ENCODE data around the gene PRR12.
A peak's percentile ranks its signal among the peaks of the same experiment; 100 is the strongest.

PRR12 gene

GRCh38 chr19:49651029-49651819 lies 60.2 kb downstream of the PRR12 start:
- DNase-seq, result no peak

- no peak for DNase-seq
These were observed 61.0 kb downstream of the PRR12 start for GRCh38 chr19:49651820-49652550.

- no peak for DNase-seq
These were observed 61.8 kb downstream of the PRR12 start for GRCh38 chr19:49652551-49653465.

- no peak for DNase-seq
These were observed 62.5 kb downstream of the PRR12 start for GRCh38 chr19:49653466-49653806.

GRCh38 chr19:49654581-49654980 lies 63.6 kb downstream of the PRR12 start:
- DNase-seq, result no peak

- no peak for DNase-seq
These were observed 64.8 kb downstream of the PRR12 start for GRCh38 chr19:49655570-49656455.

GRCh38 chr19:49656456-49657109 lies 65.6 kb downstream of the PRR12 start:
- no peak for DNase-seq

GRCh38 chr19:49657493-49658138 lies 66.6 kb downstream of the PRR12 start:
- no peak for DNase-seq

GRCh38 chr19:49658139-49658517 lies 67.1 kb downstream of the PRR12 start:
- DNase-seq, result no peak

GRCh38 chr19:49658566-49659442 lies 67.8 kb downstream of the PRR12 start:
- no peak for DNase-seq

GRCh38 chr19:49660338-49660961 lies 69.5 kb downstream of the PRR12 start:
- no peak for DNase-seq

- no peak for DNase-seq
These were observed 71.0 kb downstream of the PRR12 start for GRCh38 chr19:49662011-49662410.

GRCh38 chr19:49663224-49663623 lies 72.2 kb downstream of the PRR12 start:
- DNase-seq, result no peak

- peak; percentile 87 for DNase-seq
These were observed 73.4 kb downstream of the PRR12 start for GRCh38 chr19:49664171-49665035.

- DNase-seq, result no peak
These were observed 74.0 kb downstream of the PRR12 start for GRCh38 chr19:49665036-49665350.

- peak; percentile 78 for DNase-seq
These were observed 74.6 kb downstream of the PRR12 start, which contains the start of the genes BCL2L12 and IRF3 for GRCh38 chr19:49665351-49666119. TSS of gene BCL2L12 (plus strand) at chr19:49665933. CDS start at chr19:49666693, 760 bp downstream. TSS of gene IRF3 (minus strand) at chr19:49665857. CDS start at chr19:49664838, 1,019 bp downstream.

GRCh38 chr19:49666120-49666444 lies 75.1 kb downstream of the PRR12 start:
- no peak for DNase-seq

GRCh38 chr19:49667473-49667872 lies 76.5 kb downstream of the PRR12 start:
- no peak for DNase-seq

Data from DMS79 (cell line).